Measurements from ENCODE around the gene TYMS. TPM values are rescaled to one million over a fixed set of nuclear protein-coding genes. Genes with fewer than 3 reads are reported as not detected.

Gene TYMS
- total RNA-seq, result 269 and 276 TPM in 2 replicates

DNA sequence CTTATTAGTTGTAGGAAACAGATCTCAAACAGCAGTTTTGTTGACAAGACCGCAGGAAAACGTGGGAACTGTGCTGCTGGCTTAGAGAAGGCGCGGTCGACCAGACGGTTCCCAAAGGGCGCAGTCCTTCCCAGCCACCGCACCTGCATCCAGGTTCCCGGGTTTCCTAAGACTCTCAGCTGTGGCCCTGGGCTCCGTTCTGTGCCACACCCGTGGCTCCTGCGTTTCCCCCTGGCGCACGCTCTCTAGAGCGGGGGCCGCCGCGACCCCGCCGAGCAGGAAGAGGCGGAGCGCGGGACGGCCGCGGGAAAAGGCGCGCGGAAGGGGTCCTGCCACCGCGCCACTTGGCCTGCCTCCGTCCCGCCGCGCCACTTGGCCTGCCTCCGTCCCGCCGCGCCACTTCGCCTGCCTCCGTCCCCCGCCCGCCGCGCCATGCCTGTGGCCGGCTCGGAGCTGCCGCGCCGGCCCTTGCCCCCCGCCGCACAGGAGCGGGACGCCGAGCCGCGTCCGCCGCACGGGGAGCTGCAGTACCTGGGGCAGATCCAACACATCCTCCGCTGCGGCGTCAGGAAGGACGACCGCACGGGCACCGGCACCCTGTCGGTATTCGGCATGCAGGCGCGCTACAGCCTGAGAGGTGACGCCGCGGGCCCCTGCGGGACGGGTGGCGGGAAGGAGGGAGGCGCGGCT lies at the start of gene TYMS:
Gene TYMS (plus strand): TSS at position 343 of the 690 bp plus-strand sequence. CDS start 90 bp downstream, at position 433.
- intact Hi-C loops (cut with micrococcal nuclease), result loop anchor here (2.0 to 5.0 kb wide), 2 partner anchors 35 to 145 kb away; no protein-coding TSS in a partner anchor
- Mint-ChIP-seq H3K9me3 (peaks cover 5% of the 10 kb centered on the region), H3K36me3 (ENCODE audit: low read depth) (peaks cover 43% of the 10 kb centered on the region), H3K27me3 (no peaks in the 10 kb centered on the region), H3K4me3 (peak within 1 kb of the TSS; percentile 96), H3K27ac (peak within 1 kb of the TSS; percentile 96), H3K4me1 (peaks cover 42% of the 10 kb centered on the region)
- DNase-seq, result peak; percentile 88

DNA sequence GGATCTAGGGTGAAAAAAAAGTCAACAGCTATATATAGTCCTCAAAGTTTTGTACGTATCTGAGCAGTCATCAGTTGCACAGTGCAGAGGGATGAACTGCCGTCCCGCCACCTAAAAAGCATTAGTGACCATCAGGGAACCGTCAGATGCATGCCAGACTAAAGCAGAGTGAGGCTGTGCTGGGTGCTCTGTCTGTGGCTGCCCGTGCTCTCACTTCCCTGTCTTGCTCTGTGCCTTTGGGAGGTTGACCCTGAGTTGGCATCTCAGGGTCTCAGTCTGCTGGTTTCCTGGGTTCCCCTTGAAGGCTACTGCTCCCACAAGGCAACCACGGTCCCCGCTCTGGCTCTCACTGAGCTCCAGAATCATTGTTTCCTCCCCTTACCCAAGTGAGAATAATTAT lies 49.5 kb upstream of the TYMS start:
- H3K27me3 Mint-ChIP-seq, result peaks cover 9% of the 10 kb centered on the region
- H3K9me3 Mint-ChIP-seq, result no peaks in the 10 kb centered on the region
- H3K27ac Mint-ChIP-seq, result no peak overlapping the region
- H3K4me3 Mint-ChIP-seq, result no peak overlapping the region
- no peak for DNase-seq
- no peaks in the 10 kb centered on the region for H3K36me3 Mint-ChIP-seq (ENCODE audit: low read depth)
- intact Hi-C loops (cut with micrococcal nuclease), result no loop called here
- H3K4me1 Mint-ChIP-seq, result no peaks in the 10 kb centered on the region

DNA sequence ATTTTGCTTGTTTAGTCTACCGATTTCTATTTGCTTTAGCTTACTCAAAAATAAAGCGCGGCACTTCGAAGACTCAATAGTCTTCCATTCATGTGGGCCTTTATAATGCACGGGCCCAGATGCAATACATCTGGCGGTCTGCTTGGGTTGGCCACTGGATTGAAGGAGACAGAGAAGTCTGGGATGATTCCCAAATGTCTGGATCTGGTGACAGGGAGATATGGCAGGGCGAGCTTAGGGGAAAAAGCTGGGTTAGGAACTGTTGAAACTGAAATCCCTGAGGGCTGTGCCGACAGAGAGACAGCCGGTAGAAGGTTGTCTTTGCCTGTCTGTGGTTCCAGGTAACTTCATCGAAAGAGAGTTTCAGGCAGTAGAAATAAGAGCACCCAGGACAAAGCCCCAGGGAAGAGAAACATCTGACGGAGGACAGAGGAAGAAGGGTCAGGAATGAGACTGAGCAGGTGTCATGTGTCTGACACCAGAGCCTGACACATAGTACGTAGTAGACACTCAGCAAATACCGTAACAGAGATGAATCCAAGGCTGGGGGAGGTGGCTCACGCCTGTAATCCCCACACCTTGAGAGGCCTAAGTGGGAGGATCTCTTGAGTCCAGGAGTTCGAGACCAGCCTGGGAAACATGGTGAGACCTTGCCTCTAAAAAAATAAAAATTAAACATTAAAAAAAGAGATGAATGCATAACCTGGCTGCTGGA lies 47.1 kb upstream of the TYMS start:
- Mint-ChIP-seq H3K9me3 (no peaks in the 10 kb centered on the region), H3K27me3 (peaks cover 9% of the 10 kb centered on the region), H3K27ac (no peak overlapping the region), H3K4me3 (no peak overlapping the region), H3K36me3 (ENCODE audit: low read depth) (no peaks in the 10 kb centered on the region), H3K4me1 (no peaks in the 10 kb centered on the region)
- no peak for DNase-seq
- intact Hi-C loops (cut with micrococcal nuclease), result no loop called here

DNA sequence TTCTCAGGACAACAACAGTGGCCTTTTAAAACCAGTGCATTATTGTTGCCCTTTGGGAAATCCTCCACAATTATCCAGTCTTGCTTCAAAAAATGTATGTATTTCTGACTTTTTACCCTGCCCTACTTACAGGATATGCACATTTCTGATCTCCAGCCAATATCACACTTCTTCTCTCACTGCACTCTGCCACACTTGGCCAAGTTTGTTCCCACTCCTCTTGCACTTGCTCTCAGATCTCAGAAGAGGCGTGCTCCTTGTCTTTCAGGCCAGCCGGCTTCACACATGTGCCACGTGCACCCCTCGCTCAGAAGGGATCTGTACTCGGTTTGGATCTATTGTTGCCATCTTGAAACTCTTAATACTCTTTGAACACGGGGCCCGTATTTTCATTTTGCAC lies 45.3 kb upstream of the TYMS start:
- Mint-ChIP-seq H3K27me3 (peaks cover 7% of the 10 kb centered on the region), H3K4me1 (no peaks in the 10 kb centered on the region), H3K9me3 (no peaks in the 10 kb centered on the region), H3K27ac (no peak overlapping the region), H3K36me3 (ENCODE audit: low read depth) (no peaks in the 10 kb centered on the region), H3K4me3 (no peak overlapping the region)
- DNase-seq, result no peak
- intact Hi-C loops (cut with micrococcal nuclease), result no loop called here

DNA sequence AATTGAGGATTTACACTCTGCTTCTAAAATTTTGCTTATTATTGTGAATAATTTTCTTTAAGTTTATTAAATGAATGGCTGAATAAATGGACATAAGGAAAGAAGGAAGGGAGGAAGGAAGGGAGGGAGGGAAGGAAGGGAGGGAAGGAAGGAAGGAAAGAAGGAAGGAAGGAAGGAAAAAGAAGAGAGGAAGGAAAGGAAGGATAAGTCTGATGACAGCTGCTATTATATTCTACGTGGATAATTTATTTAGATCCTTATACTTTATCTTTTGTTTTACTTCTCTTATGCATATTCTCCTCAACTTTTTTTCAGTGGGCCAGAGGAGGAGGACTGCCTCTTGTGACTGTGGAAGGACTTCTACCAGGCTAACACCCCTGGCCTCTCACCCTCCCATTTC lies 43.3 kb upstream of the TYMS start:
- H3K4me1 Mint-ChIP-seq, result no peaks in the 10 kb centered on the region
- H3K9me3 Mint-ChIP-seq, result no peaks in the 10 kb centered on the region
- intact Hi-C loops (cut with micrococcal nuclease), result no loop called here
- no peak for DNase-seq
- H3K27me3 Mint-ChIP-seq, result peaks cover 12% of the 10 kb centered on the region
- no peaks in the 10 kb centered on the region for H3K36me3 Mint-ChIP-seq (ENCODE audit: low read depth)
- no peak overlapping the region for H3K4me3 Mint-ChIP-seq
- no peak overlapping the region for H3K27ac Mint-ChIP-seq

DNA sequence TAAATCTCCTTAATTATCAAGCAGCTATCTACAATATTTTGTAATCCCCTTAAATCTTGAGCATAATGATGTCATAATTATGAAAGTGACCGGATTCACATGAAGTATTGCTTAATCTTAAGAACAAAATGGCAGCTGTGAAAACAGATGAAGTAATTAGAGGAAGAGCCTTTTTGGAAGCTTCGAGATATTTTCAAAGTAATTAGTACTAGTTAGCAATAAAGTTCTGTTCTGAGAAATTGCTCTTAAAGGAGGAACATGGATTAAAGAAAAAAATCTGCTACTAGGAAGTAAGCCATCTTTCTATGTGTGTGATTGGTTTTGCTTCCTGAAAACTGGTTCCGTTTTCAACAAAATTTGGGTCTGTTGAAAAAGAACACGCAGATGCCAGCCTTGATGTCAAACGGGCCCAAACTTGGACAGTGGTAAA lies 42.3 kb upstream of the TYMS start:
- no peak for DNase-seq
- no peak overlapping the region for H3K27ac Mint-ChIP-seq
- intact Hi-C loops (cut with micrococcal nuclease), result loop anchor here (5.0 kb wide), 1 partner anchor 348 kb away; the partner anchor contains the start of gene THOC1
- H3K9me3 Mint-ChIP-seq, result no peaks in the 10 kb centered on the region
- H3K4me3 Mint-ChIP-seq, result no peak overlapping the region
- H3K36me3 Mint-ChIP-seq (ENCODE audit: low read depth), result no peaks in the 10 kb centered on the region
- H3K4me1 Mint-ChIP-seq, result no peaks in the 10 kb centered on the region
- H3K27me3 Mint-ChIP-seq, result peaks cover 17% of the 10 kb centered on the region

DNA sequence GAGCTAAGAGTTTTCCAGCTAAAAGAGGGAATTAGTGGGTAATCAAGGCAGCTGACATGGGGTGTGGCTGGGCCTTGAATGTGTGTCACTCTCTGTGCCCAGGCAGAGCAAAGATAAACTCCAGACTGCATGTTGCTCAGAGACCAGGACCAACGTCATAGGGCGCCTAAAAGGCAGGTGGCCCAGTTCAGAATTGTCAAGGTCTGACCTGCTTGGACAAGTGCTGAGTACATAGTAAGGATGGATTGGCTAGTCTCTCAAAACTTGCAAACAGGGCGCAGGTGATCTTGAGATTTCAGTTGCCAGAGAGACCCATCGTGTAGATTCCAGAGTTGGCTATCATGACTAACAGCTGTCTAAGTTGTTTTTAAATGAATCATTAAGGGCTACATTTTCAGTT lies 41.7 kb upstream of the TYMS start:
- Mint-ChIP-seq H3K9me3 (no peaks in the 10 kb centered on the region), H3K4me1 (no peaks in the 10 kb centered on the region), H3K4me3 (no peak overlapping the region), H3K27ac (no peak overlapping the region), H3K27me3 (peaks cover 21% of the 10 kb centered on the region), H3K36me3 (ENCODE audit: low read depth) (no peaks in the 10 kb centered on the region)
- intact Hi-C loops (cut with micrococcal nuclease), result loop anchor here (5.0 kb wide), 1 partner anchor 348 kb away; the partner anchor contains the start of gene THOC1
- no peak for DNase-seq

DNA sequence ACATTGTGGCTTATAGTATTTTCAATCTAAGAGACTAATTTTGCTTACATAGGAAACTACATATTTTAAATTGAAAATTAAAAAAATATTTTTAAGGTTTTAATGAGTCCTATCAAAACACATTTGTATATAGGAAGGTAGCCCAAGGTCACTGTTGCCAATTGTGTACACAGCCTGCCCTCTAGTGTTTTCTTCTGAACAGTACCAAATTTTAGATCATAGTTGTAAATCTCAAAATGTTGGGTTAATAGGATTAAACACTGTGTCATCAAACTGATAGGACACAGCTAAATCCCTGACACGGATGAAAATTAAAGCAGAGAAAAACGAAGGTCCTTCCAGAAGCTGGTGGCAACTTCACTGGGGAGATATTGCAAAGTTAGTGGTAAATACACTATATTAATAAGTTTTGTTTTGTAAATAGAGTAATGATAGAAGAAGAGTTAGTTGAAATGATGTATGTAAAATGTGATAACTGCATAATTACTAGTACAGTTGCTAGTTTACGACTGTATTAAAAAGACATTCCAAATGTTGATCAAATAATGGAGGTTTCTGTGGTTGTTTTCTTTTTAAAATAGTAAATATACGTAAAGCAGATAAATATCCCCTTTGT lies 41.0 kb upstream of the TYMS start:
- intact Hi-C loops (cut with micrococcal nuclease), result loop anchor here (5.0 kb wide), 1 partner anchor 349 kb away; the partner anchor contains the start of gene THOC1
- H3K36me3 Mint-ChIP-seq (ENCODE audit: low read depth), result no peaks in the 10 kb centered on the region
- no peak overlapping the region for H3K4me3 Mint-ChIP-seq
- H3K9me3 Mint-ChIP-seq, result no peaks in the 10 kb centered on the region
- no peak overlapping the region for H3K27ac Mint-ChIP-seq
- H3K27me3 Mint-ChIP-seq, result peaks cover 27% of the 10 kb centered on the region
- H3K4me1 Mint-ChIP-seq, result no peaks in the 10 kb centered on the region
- peak; percentile 59 for DNase-seq

DNA sequence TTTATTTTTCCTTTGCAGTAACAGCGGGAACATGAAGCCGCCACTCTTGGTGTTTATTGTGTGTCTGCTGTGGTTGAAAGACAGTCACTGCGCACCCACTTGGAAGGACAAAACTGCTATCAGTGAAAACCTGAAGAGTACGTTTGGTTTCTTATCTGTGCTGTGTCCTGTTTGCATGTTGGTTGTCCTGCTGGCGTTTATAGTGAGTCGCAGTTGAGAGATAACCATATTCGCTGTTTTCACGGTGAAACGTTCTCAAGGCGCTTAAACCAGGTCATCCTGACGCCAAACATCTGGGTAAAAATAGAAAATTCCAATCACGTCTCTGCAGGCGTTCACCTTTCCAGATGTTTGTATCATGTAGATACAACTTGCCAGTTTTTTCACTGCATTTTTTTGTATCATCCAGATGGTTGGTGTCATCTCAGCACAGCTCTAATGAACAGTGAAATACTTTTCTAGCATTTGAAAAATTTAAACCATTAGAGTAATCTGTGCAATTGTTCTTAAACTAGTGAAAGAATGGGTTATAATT lies 39.4 kb upstream of the TYMS start:
- Mint-ChIP-seq H3K27me3 (peaks cover 33% of the 10 kb centered on the region), H3K4me3 (no peak overlapping the region), H3K9me3 (no peaks in the 10 kb centered on the region), H3K4me1 (no peaks in the 10 kb centered on the region), H3K36me3 (ENCODE audit: low read depth) (no peaks in the 10 kb centered on the region), H3K27ac (no peak overlapping the region)
- no peak for DNase-seq
- intact Hi-C loops (cut with micrococcal nuclease), result loop anchor here (5.0 kb wide), 1 partner anchor 351 kb away; the partner anchor contains the start of gene THOC1

DNA sequence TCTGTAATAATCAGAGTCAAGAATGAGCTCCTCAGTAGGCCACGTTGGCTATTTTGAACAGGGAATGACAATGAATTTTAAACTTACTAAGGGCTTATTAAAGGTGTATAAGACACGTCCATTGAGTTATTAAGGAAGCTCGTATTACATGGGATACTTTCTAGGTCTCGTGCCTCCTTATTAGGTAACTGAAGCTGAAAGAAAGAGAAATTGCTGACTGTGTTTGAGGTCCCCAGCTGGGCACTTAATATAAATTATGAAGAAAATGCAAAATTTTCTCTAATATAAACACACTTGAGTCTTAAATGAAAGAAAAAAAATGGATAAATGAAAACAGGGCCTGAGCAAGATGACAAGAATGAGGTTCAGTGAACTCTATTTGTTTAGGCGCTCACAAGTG lies 38.8 kb upstream of the TYMS start:
- H3K27ac Mint-ChIP-seq, result no peak overlapping the region
- intact Hi-C loops (cut with micrococcal nuclease), result loop anchor here (5.0 kb wide), 1 partner anchor 351 kb away; the partner anchor contains the start of gene THOC1
- no peaks in the 10 kb centered on the region for H3K9me3 Mint-ChIP-seq
- H3K4me1 Mint-ChIP-seq, result no peaks in the 10 kb centered on the region
- no peak overlapping the region for H3K4me3 Mint-ChIP-seq
- no peaks in the 10 kb centered on the region for H3K36me3 Mint-ChIP-seq (ENCODE audit: low read depth)
- no peak for DNase-seq
- H3K27me3 Mint-ChIP-seq, result peaks cover 33% of the 10 kb centered on the region

DNA sequence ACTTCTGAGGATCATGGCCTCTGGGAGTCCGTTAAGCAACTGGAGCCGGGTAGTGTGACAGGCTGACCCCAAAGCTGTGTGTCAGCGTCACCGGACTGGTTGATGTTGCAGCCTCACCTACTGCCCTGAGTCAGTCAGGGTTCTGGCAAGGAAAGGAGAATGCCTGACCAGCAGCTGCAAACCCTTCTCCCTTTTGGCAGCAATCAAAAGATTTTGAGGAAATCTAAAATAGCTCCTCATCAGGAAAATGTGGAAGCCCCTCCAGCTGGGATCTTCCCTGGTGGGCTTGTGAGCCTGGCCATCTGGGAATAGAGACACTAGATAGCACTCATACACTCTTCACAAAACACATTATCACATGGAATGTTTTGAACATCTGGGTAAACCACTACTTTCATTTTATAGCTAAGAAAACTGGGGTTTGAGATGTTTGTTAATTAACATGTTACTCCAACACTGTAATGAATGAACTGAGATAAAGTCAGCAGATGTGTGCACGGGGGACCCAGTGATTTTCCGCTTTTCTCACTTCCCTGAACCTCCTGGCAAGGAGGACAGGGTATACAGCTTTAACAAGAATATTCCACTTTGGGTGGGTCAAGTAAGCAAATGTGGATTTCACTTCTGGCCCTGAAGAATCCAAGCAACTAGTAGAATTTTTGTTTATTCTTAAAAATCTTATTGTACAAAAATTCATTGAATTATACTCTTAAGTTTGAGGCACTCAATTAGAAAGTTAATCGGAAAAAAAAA lies 36.0 kb upstream of the TYMS start:
- intact Hi-C loops (cut with micrococcal nuclease), result loop anchor here (5.0 kb wide), 2 partner anchors 36 to 91 kb away; partner anchors contain the start of genes ENOSF1 and TYMS
- H3K36me3 Mint-ChIP-seq (ENCODE audit: low read depth), result no peaks in the 10 kb centered on the region
- no peak overlapping the region for H3K4me3 Mint-ChIP-seq

DNA sequence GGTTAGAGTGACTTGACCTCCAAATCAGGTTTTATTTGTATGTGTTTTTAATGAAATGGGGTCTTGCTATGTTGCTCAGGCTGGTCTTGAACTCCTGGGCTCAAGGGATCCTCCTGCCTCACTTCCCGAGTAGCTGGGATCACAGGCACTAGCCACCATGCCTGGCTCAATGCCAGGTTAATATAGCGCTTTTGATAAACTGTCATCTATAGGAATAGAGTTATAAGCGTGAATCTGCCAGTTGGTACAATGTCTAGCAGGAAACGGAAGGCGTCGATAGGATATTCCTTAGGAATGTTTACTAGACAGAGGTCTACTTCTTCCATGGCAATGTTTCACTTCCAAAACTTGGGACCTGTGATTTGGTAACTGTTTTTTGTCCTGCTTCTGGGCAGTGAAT lies 35.2 kb upstream of the TYMS start:
- DNase-seq, result no peak
- Mint-ChIP-seq H3K4me3 (no peak overlapping the region), H3K4me1 (peaks cover 2% of the 10 kb centered on the region), H3K9me3 (no peaks in the 10 kb centered on the region), H3K27ac (no peak overlapping the region), H3K27me3 (peaks cover 44% of the 10 kb centered on the region), H3K36me3 (ENCODE audit: low read depth) (no peaks in the 10 kb centered on the region)
- intact Hi-C loops (cut with micrococcal nuclease), result loop anchor here (5.0 kb wide), 2 partner anchors 35 to 90 kb away; partner anchors contain the start of genes ENOSF1 and TYMS

More for the DNA sequence above, 36.0 kb upstream of the TYMS start:
- Mint-ChIP-seq H3K27me3 (peaks cover 41% of the 10 kb centered on the region), H3K27ac (no peak overlapping the region), H3K9me3 (no peaks in the 10 kb centered on the region), H3K4me1 (peaks cover 2% of the 10 kb centered on the region)
- DNase-seq, result no peak

All from activated CD4-positive, alpha-beta T cell treated with anti-CD3 and anti-CD28 coated beads, Interleukin-2, amount 10 ng/mL, durations not matched to agents 24 days and 14 days (primary cell).